Endothelial cell (in vitro differentiated cells): ENCODE results near the gene CCDC92. TPM values are rescaled to one million over a fixed set of nuclear protein-coding genes. Genes with fewer than 3 reads are reported as not detected.

Experiments used
- DNase-seq: peaks from one replicate; pipeline ENCODE4 v3.0.0; 2021; ENCODE audit warnings: low spot score
- H3K27ac Mint-ChIP-seq: one replicate; pipeline ENCODE4 v1.8.0; 2021; ENCODE audit warnings: mixed read lengths, inconsistent platforms; ENCODE audit not compliant: unreplicated experiment
- H3K27me3 Mint-ChIP-seq: one replicate; pipeline ENCODE4 v1.8.0; 2021; ENCODE audit warnings: mild to moderate bottlenecking, moderate library complexity, mixed read lengths, inconsistent platforms; ENCODE audit not compliant: unreplicated experiment
- H3K36me3 Mint-ChIP-seq: one replicate; pipeline ENCODE4 v1.8.0; 2021; ENCODE audit warnings: mild to moderate bottlenecking, low read depth, mixed read lengths, inconsistent platforms; ENCODE audit not compliant: unreplicated experiment
- H3K4me1 Mint-ChIP-seq: one replicate; pipeline ENCODE4 v1.8.0; 2021; ENCODE audit warnings: mild to moderate bottlenecking, mixed read lengths, inconsistent platforms; ENCODE audit not compliant: unreplicated experiment
- H3K4me3 Mint-ChIP-seq: one replicate; pipeline ENCODE4 v1.8.0; 2021; ENCODE audit warnings: mild to moderate bottlenecking, mixed read lengths, inconsistent platforms; ENCODE audit not compliant: unreplicated experiment
- H3K9me3 Mint-ChIP-seq: one replicate; pipeline ENCODE4 v1.8.0; 2021; ENCODE audit warnings: mixed read lengths, inconsistent platforms; ENCODE audit not compliant: unreplicated experiment
- total RNA-seq: library from RNA; stranded (reverse); fragmentation: NEBNext Ultra II Directional; extraction: Animal tissue kit (Norgen Biotek cat#: 25700); gene quantifications from one replicate; pipeline ENCODE4 v1.2.1, GENCODE V29; 2021; ENCODE audit not compliant: unreplicated experiment
- TF ChIP-seq, protein P1 (sequence below): fragments of 200-600 bp; sonication (generic); IDR thresholded peaks from one replicate; pipeline ENCODE4 v1.5.0; 2021; ENCODE audit warnings: antibody characterized with exemption; ENCODE audit not compliant: unreplicated experiment

The CCDC92 gene
- total RNA-seq, 1 donor from 2014 or later: 25.0 TPM

- H3K4me3 Mint-ChIP-seq: peak overlapping the region; percentile 56
- peaks cover 8% of the 10 kb centered on the region for H3K9me3 Mint-ChIP-seq
- H3K27me3 Mint-ChIP-seq: peaks cover 7% of the 10 kb centered on the region
- TF ChIP-seq, protein P1, sequence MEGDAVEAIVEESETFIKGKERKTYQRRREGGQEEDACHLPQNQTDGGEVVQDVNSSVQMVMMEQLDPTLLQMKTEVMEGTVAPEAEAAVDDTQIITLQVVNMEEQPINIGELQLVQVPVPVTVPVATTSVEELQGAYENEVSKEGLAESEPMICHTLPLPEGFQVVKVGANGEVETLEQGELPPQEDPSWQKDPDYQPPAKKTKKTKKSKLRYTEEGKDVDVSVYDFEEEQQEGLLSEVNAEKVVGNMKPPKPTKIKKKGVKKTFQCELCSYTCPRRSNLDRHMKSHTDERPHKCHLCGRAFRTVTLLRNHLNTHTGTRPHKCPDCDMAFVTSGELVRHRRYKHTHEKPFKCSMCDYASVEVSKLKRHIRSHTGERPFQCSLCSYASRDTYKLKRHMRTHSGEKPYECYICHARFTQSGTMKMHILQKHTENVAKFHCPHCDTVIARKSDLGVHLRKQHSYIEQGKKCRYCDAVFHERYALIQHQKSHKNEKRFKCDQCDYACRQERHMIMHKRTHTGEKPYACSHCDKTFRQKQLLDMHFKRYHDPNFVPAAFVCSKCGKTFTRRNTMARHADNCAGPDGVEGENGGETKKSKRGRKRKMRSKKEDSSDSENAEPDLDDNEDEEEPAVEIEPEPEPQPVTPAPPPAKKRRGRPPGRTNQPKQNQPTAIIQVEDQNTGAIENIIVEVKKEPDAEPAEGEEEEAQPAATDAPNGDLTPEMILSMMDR: no peak
- DNase-seq: no peak
- H3K27ac Mint-ChIP-seq: no peak overlapping the region
- peaks cover 37% of the 10 kb centered on the region for H3K36me3 Mint-ChIP-seq
- H3K4me1 Mint-ChIP-seq: no peaks in the 10 kb centered on the region
Observed at GRCh38 chr12:123944696-123945095, 27.9 kb downstream of the CCDC92 start.

- Mint-ChIP-seq H3K27ac (no peak overlapping the region), H3K4me3 (no peak overlapping the region), H3K4me1 (no peaks in the 10 kb centered on the region), H3K27me3 (peaks cover 7% of the 10 kb centered on the region), H3K36me3 (peaks cover 36% of the 10 kb centered on the region), H3K9me3 (peaks cover 8% of the 10 kb centered on the region)
- DNase-seq: no peak
- TF ChIP-seq, protein P1: no peak
Observed at GRCh38 chr12:123943816-123944215, 28.8 kb downstream of the CCDC92 start.

GRCh38 chr12:123942911-123943648 is 29.6 kb downstream of the CCDC92 start:
- H3K4me1 Mint-ChIP-seq: peaks cover 4% of the 10 kb centered on the region
- peaks cover 8% of the 10 kb centered on the region for H3K27me3 Mint-ChIP-seq
- peak overlapping the region; percentile 83 for H3K4me3 Mint-ChIP-seq
- H3K36me3 Mint-ChIP-seq: peaks cover 40% of the 10 kb centered on the region
- DNase-seq: no peak
- TF ChIP-seq, protein P1: no peak
- peaks cover 8% of the 10 kb centered on the region for H3K9me3 Mint-ChIP-seq
- H3K27ac Mint-ChIP-seq: no peak overlapping the region

- TF ChIP-seq, protein P1: no peak
- H3K4me3 Mint-ChIP-seq: peak overlapping the region; percentile 83
- H3K36me3 Mint-ChIP-seq: peaks cover 41% of the 10 kb centered on the region
- peaks cover 10% of the 10 kb centered on the region for H3K27me3 Mint-ChIP-seq
- DNase-seq: no peak
- peaks cover 8% of the 10 kb centered on the region for H3K9me3 Mint-ChIP-seq
- H3K27ac Mint-ChIP-seq: no peak overlapping the region
- H3K4me1 Mint-ChIP-seq: peaks cover 4% of the 10 kb centered on the region
Observed at GRCh38 chr12:123942238-123942653, 30.4 kb downstream of the CCDC92 start.

DNA sequence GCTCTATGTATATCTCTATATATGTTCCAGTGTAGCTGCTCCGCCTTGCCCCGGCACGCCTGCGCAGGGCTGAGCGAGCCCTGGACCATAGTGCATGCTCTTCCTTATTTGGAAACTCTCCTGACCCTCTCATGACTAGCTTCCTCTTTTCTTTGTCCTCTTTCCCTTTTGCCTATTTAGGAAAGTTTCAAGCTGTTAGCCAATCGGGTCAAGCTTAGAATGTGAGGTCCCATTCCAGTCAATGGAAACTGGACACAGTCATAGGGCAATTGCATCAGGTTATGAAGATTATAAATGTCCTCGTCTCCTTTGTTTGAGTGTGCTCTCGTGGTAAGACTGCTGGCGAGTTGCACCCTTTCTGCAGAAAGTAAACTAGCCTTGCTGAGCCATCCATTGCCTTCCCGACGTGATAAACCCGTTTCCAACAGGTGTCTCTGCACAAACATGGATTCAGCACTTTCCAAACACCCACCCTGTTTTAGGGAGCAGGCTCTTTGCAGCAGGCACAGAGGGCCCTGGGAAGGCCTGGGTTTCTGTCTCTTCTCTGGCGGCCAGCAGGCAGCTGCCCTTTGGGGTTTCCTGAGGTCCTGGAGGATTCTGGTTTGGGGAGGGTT is 30.9 kb downstream of the CCDC92 start:
- TF ChIP-seq, protein P1: no peak
- Mint-ChIP-seq H3K9me3 (peaks cover 8% of the 10 kb centered on the region), H3K27ac (no peak overlapping the region), H3K4me1 (peaks cover 4% of the 10 kb centered on the region), H3K36me3 (peaks cover 41% of the 10 kb centered on the region), H3K27me3 (peaks cover 11% of the 10 kb centered on the region), H3K4me3 (peak overlapping the region; percentile 68)
- no peak for DNase-seq
